GM18520 (cell line): ENCODE results near the gene SNRK.
"Not testable (repeated sequence)": the region's sequence is repeated elsewhere in the genome, so short reads cannot be mapped to it uniquely, and the experiment has no call there.

ENCODE experiments used
- ATAC-seq: cut with Tn5 transposase; IDR thresholded peaks from one replicate; pipeline ENCODE4 v1.9.1; 2021; ENCODE audit not compliant: unreplicated experiment

SNRK gene

GRCh38 chr3:43345877-43346276 lies 59.5 kb downstream of the SNRK start:
- ATAC-seq: no peak

- no peak for ATAC-seq
These were observed 60.8 kb downstream of the SNRK start for GRCh38 chr3:43346978-43347749.

GRCh38 chr3:43347774-43348173 lies 61.4 kb downstream of the SNRK start:
- no peak for ATAC-seq

GRCh38 chr3:43348350-43348749 lies 62.0 kb downstream of the SNRK start:
- no peak for ATAC-seq

- no peak for ATAC-seq
These were observed 62.7 kb downstream of the SNRK start for GRCh38 chr3:43348852-43349574.

GRCh38 chr3:43349716-43350115 lies 63.4 kb downstream of the SNRK start:
- no peak for ATAC-seq

GRCh38 chr3:43353393-43353792 lies 67.1 kb downstream of the SNRK start:
- ATAC-seq: no peak

GRCh38 chr3:43353923-43354670 lies 67.8 kb downstream of the SNRK start:
- no peak for ATAC-seq

GRCh38 chr3:43356033-43356432 lies 69.7 kb downstream of the SNRK start:
- ATAC-seq: not testable (repeated sequence)

GRCh38 chr3:43361077-43361476 lies 74.7 kb downstream of the SNRK start:
- ATAC-seq: no peak

- no peak for ATAC-seq
These were observed 75.8 kb downstream of the SNRK start for GRCh38 chr3:43362183-43362582.

GRCh38 chr3:43362961-43363360 lies 76.6 kb downstream of the SNRK start:
- no peak for ATAC-seq

- no peak for ATAC-seq
These were observed 77.4 kb downstream of the SNRK start for GRCh38 chr3:43363621-43364266.

- no peak for ATAC-seq
These were observed 78.2 kb downstream of the SNRK start for GRCh38 chr3:43364494-43364893.

- ATAC-seq: no peak
These were observed 78.6 kb downstream of the SNRK start for GRCh38 chr3:43364926-43365325.

- ATAC-seq: no peak
These were observed 79.4 kb downstream of the SNRK start for GRCh38 chr3:43365601-43366305.

GRCh38 chr3:43366481-43366880 lies 80.1 kb downstream of the SNRK start:
- no peak for ATAC-seq

- no peak for ATAC-seq
These were observed 80.5 kb downstream of the SNRK start for GRCh38 chr3:43366885-43367284.

GRCh38 chr3:43369404-43370292 lies 83.3 kb downstream of the SNRK start:
- no peak for ATAC-seq
